Ovary (tissue), 9 donors: ENCODE measurements around the gene PATJ. TPM values are rescaled to one million over a fixed set of nuclear protein-coding genes. Genes with fewer than 3 reads are reported as not detected.

Experiments
- DNase-seq, 5 donors: peaks; one replicate each; pipeline ENCODE4 v3.0.0-alpha.2; 2019 to 2020
- H3K27ac ChIP-seq, 2 donors: fragments of 200-600 bp; one replicate each; pipeline versions ENCODE4 v1.5.1 to v1.8.0; 2019 to 2022
- H3K27me3 ChIP-seq: fragments of 200-600 bp; one replicate; pipeline ENCODE4 v1.8.0; 2022
- H3K36me3 ChIP-seq: fragments of 200-600 bp; sonication (generic); one replicate; pipeline ENCODE4 v1.5.1; 2019
- H3K4me1 ChIP-seq: one replicate; pipeline ENCODE4 v1.8.1; 2013; ENCODE audit warnings: mild to moderate bottlenecking, moderate library complexity; ENCODE audit not compliant: insufficient read depth
- H3K4me3 ChIP-seq: fragments of 200-600 bp; sonication (generic); one replicate; pipeline ENCODE4 v1.5.1; 2017
- H3K9me3 ChIP-seq, 2 donors: fragments of 200-600 bp in 1 of 2; sonication (generic) in 1 of 2; one replicate each; pipeline versions ENCODE4 v1.5.1 to v1.8.1; 2013 to 2019; ENCODE audit warnings: mild to moderate bottlenecking in 1 of 2, moderate library complexity in 1 of 2
- CTCF ChIP-seq, 3 donors: fragments of 450-650 bp in 2 of 3; fragments of 200-600 bp in 1 of 3; IDR thresholded peaks; one replicate each; pipeline versions ENCODE4 v1.5.1 to v1.8.0; 2016 to 2022; ENCODE audit warnings: antibody characterized with exemption in 3 of 3, mild to moderate bottlenecking in 1 of 3
- EP300 ChIP-seq: sonication (generic); formaldehyde crosslinking; IDR thresholded peaks from one replicate; pipeline ENCODE4 v1.6.1; 2017; ENCODE audit warnings: antibody characterized with exemption
- POLR2A ChIP-seq: fragments of 450-650 bp; IDR thresholded peaks from one replicate; pipeline ENCODE4 v1.6.1; 2017; ENCODE audit warnings: antibody characterized with exemption, mild to moderate bottlenecking, moderate library complexity
- WGBS, 3 donors: extraction: QIAGEN DNeasy Blood & Tissue Kit in 1 of 3; methylation state at CpG; one replicate each; pipeline versions ENCODE4 v1.1.5 to v1.1.7; 2013 to 2017; 5-methylcytosine and 5-hydroxymethylcytosine counted together
- intact Hi-C, 4 donors: fragments of 100-400 bp; cut with DNase I; formaldehyde crosslinking; loops; one replicate each; pipeline versions ENCODE4 v1.11.0 to v1.15.1; 2022 to 2023
- polyA plus RNA-seq, 2 donors: library from polyadenylated mRNA; stranded (reverse); fragments of 200-250 nt in 1 of 2; fragments of 350-450 nt in 1 of 2; fragmentation: Illumina TruSeq in 1 of 2; extraction: RNeasy Lipid Tissue Mini Kit (QIAGEN cat#74804) in 1 of 2; gene quantifications; one replicate each; pipeline ENCODE4 v1.2.3, GENCODE V29; 2013 to 2014
- total RNA-seq, 7 donors: library from RNA; depleted of rRNA in 2 of 7; stranded (reverse); fragments of >200 nt in 2 of 7; fragmentation: NEBNext Ultra II Directional in 3 of 7; extraction: Animal tissue kit (Norgen Biotek cat#: 25700) in 3 of 7; gene quantifications; one replicate each; pipeline versions ENCODE4 v1.1.0 to v1.2.4, GENCODE V29; 2016 to 2023
- donor health status: DM: no; HTN: no; CAD: no; lungs with moderate emphysema.
- donor health status: DM: no; HTN: no; CAD: no.
- donor health status: Bipolar disorder and iron deficiency.
- donor health status: DM: yes; HTN: yes; CAD: no.
- donor health status: DM: no; HTN: no; CAD: no.
- donor health status: DM: yes; HTN: yes; CAD: no.

PATJ gene
- total and polyA plus RNA-seq, 9 donors, result 7.6 to 60.1 (median 25.5) TPM

- no peak overlapping the region for H3K27ac ChIP-seq
- 62 to 67% (median 66%) methylated on average over 1 of the region's 1 CpG for WGBS, 3 donors
- no peak overlapping the region for H3K4me3 ChIP-seq
- no peak for TF ChIP-seq CTCF (IDR thresholded peaks at IDR 0.05)
- no peak for TF ChIP-seq POLR2A
- TF ChIP-seq EP300, result no peak
- no peaks in the 10 kb centered on the region for H3K9me3 ChIP-seq
- H3K4me1 ChIP-seq, result no peaks in the 10 kb centered on the region
- no peaks in the 10 kb centered on the region for H3K36me3 ChIP-seq
- no peak for DNase-seq
- intact Hi-C loops, result no loop called here
- H3K27me3 ChIP-seq, result no peaks in the 10 kb centered on the region
These were observed 10.7 kb downstream of the PATJ start for GRCh38 chr1:61752921-61753389.

- intact Hi-C loops, result no loop called here
- H3K4me1 ChIP-seq, result peaks cover 3% of the 10 kb centered on the region
- WGBS, 3 donors, result 90 to 94% (median 93%) methylated on average over 1 of the region's 1 CpG
These were observed 11.8 kb downstream of the PATJ start for GRCh38 chr1:61753998-61754508.

GRCh38 chr1:61754545-61754944 is 12.3 kb downstream of the PATJ start:
- H3K4me3 ChIP-seq, result no peak overlapping the region
- intact Hi-C loops, result no loop called here
- peaks cover 3% of the 10 kb centered on the region for H3K4me1 ChIP-seq
- no peaks in the 10 kb centered on the region for H3K36me3 ChIP-seq
- H3K27me3 ChIP-seq, result no peaks in the 10 kb centered on the region
- WGBS, 3 donors, result 91 to 98% (median 97%) methylated on average over 4 of the region's 4 CpGs
- no peaks in the 10 kb centered on the region for H3K9me3 ChIP-seq
- no peak for TF ChIP-seq CTCF (IDR thresholded peaks at IDR 0.05)
- no peak for TF ChIP-seq POLR2A
- no peak for DNase-seq
- no peak overlapping the region for H3K27ac ChIP-seq

More at GRCh38 chr1:61753998-61754508, 11.8 kb downstream of the PATJ start:
- TF ChIP-seq EP300 (no peak), POLR2A (no peak), CTCF (IDR thresholded peaks at IDR 0.05) (no peak)
- Histone ChIP-seq H3K9me3 (no peaks in the 10 kb centered on the region), H3K27me3 (no peaks in the 10 kb centered on the region), H3K36me3 (no peaks in the 10 kb centered on the region), H3K27ac (no peak overlapping the region), H3K4me3 (no peak overlapping the region)
- no peak for DNase-seq

- H3K9me3 ChIP-seq, result no peaks in the 10 kb centered on the region
- peaks cover 3% of the 10 kb centered on the region for H3K4me1 ChIP-seq
- TF ChIP-seq EP300 (no peak), CTCF (IDR thresholded peaks at IDR 0.05) (no peak), POLR2A (no peak)
- H3K36me3 ChIP-seq, result no peaks in the 10 kb centered on the region
- H3K27me3 ChIP-seq, result no peaks in the 10 kb centered on the region
- H3K4me3 ChIP-seq, result no peak overlapping the region
- no peak overlapping the region for H3K27ac ChIP-seq
- DNase-seq, result no peak
- intact Hi-C loops, result no loop called here
- 81 to 85% (median 85%) methylated on average over 3 of the region's 3 CpGs for WGBS, 3 donors
These were observed 14.5 kb downstream of the PATJ start for GRCh38 chr1:61756773-61757172.
